Suprapubic skin (tissue), 4 donors: ENCODE results near the gene RASGEF1C.

Experiments used
- EP300 ChIP-seq: sonication (generic); formaldehyde crosslinking; IDR thresholded peaks from one replicate; pipeline ENCODE4 v1.6.1; 2017; ENCODE audit warnings: antibody characterized with exemption
- POLR2A ChIP-seq, 2 donors: fragments of 450-650 bp; IDR thresholded peaks; one replicate each; pipeline ENCODE4 v1.6.1; 2017; ENCODE audit warnings: antibody characterized with exemption in 2 of 2, mild to moderate bottlenecking in 2 of 2, moderate library complexity in 2 of 2
- POLR2AphosphoS5 ChIP-seq, 3 donors: sonication (generic); formaldehyde crosslinking; IDR thresholded peaks; one replicate each; pipeline ENCODE4 v1.6.1; 2017; ENCODE audit warnings: antibody characterized with exemption in 3 of 3
- TF ChIP-seq, protein P1 (sequence below), 2 donors: fragments of 200-600 bp in 1 of 2; fragments of 450-650 bp in 1 of 2; sonication (generic) in 1 of 2; IDR thresholded peaks; one replicate each; pipeline ENCODE4 v1.5.1; 2016 to 2019; ENCODE audit warnings: antibody characterized with exemption in 2 of 2, mild to moderate bottlenecking in 1 of 2, moderate library complexity in 1 of 2

DNA sequence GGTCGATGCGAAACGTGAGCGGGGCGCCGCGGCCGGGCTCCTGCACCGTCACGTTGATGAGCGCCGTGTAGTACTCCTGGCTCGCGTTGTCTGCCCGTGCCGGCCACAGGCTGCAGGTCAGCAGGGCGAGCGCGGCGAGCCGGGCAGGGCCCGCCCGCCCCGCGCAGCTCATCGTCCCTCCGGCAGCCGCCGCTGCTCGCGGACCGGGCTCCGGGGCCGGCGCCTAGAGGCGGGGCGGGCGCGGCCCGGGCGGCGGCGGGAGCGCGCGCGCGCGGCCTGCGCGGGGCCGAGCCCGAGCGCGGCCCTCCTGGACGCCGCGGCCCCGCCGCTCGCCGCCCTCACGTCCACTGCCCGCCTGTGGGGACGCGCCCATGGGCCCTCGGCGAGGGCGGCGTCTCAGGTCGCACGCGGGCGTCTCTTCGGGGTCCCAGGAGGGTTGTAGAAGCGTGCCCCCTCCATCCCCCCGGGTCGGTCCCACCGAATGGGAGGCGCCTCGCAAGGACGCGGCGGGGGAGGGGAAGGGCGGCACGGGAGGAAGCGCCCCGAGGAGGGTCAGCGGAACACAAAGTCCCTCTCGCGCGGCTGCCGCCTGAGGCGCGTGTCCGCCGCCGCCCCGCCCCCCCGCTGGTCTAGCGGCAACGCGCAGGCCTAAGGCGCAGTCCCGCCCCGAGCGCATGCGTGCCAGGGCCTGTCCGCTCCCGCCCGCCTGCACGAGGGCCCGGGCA lies 137.3 kb downstream of the RASGEF1C start, which contains the start of gene RNF130:
- TF ChIP-seq POLR2A (IDR thresholded peaks at IDR 0.05) (peak in 1 of 2 donors; percentile 55), POLR2AphosphoS5 (IDR thresholded peaks at IDR 0.05) (peak; percentile 1 to 66 (median 53)), EP300 (no peak)
- TF ChIP-seq, protein P1, sequence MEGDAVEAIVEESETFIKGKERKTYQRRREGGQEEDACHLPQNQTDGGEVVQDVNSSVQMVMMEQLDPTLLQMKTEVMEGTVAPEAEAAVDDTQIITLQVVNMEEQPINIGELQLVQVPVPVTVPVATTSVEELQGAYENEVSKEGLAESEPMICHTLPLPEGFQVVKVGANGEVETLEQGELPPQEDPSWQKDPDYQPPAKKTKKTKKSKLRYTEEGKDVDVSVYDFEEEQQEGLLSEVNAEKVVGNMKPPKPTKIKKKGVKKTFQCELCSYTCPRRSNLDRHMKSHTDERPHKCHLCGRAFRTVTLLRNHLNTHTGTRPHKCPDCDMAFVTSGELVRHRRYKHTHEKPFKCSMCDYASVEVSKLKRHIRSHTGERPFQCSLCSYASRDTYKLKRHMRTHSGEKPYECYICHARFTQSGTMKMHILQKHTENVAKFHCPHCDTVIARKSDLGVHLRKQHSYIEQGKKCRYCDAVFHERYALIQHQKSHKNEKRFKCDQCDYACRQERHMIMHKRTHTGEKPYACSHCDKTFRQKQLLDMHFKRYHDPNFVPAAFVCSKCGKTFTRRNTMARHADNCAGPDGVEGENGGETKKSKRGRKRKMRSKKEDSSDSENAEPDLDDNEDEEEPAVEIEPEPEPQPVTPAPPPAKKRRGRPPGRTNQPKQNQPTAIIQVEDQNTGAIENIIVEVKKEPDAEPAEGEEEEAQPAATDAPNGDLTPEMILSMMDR (IDR thresholded peaks at IDR 0.05): no peak
